GM12878 (cell line): Measurements from ENCODE around the gene EZH2. TPM values are rescaled to one million over a fixed set of nuclear protein-coding genes. Genes with fewer than 3 reads are reported as not detected.

ENCODE experiments used
- ATAC-seq: fragments of 200-7000 bp; cut with Tn5 transposase; 3 replicates; pipeline ENCODE4 v1.9.1; 2020; ENCODE audit warnings: mild to moderate bottlenecking, moderate library complexity
- BruUV-seq: library from RNA; stranded (reverse); fragments of 400-500 nt; replicated peaks from 2 replicates; lab custom pipeline; 2021; lab: Mats Ljungman, UMichigan
- CTCF ChIA-PET: fragments of 300-600 bp; sonication (Branson Sonifier 250); formaldehyde crosslinking; extraction: SDS; loops from one replicate; lab custom pipeline; 2021; ENCODE audit warnings: inconsistent platforms; lab: Yijun Ruan, JAX
- POLR2A ChIA-PET: fragments of 350-600 bp; formaldehyde crosslinking; extraction: SDS; loops from one replicate; lab custom pipeline; 2021; ENCODE audit warnings: inconsistent platforms; lab: Charles Lee
- RAD21 ChIA-PET: fragments of 300-600 bp; sonication (Branson Sonifier 250); formaldehyde crosslinking; loops from one replicate; lab custom pipeline; 2023; ENCODE audit warnings: antibody characterized with exemption; ENCODE audit not compliant: unreplicated experiment; lab: Charles Lee
- SMC1A ChIA-PET: fragments of 300-600 bp; sonication (Branson Sonifier 250); formaldehyde crosslinking; loops from one replicate; lab custom pipeline; 2023; ENCODE audit not compliant: unreplicated experiment, uncharacterized antibody; lab: Charles Lee
- DNase-seq: peaks from one replicate; pipeline ENCODE4 v3.0.0-alpha.2; 2011; ENCODE audit warnings: low read depth, low spot score
- FAIRE-seq: peaks from 3 replicates; lab custom pipeline; 2011; peaks lifted over from hg19 to GRCh38; lab: Jason Lieb, UNC
- H2AFZ ChIP-seq: 2 replicates; pipeline ENCODE4 v1.6.0; 2011; ENCODE audit warnings: low read depth, low read length, control low read depth; ENCODE audit not compliant: control insufficient read depth
- H3K27ac ChIP-seq: 2 replicates; pipeline ENCODE4 v1.5.1; 2011; ENCODE audit warnings: control low read depth; ENCODE audit not compliant: control insufficient read depth, insufficient read depth
- H3K27me3 ChIP-seq, 2 experiments: replicated peaks in 1 of 2; 2 replicates each; pipeline versions ENCODE4 v1.6.0 to v1.6.1; 2011; ENCODE audit warnings: low read length in 1 of 2; ENCODE audit not compliant: control insufficient read depth in 2 of 2, insufficient read depth in 2 of 2
- H3K36me3 ChIP-seq, 2 experiments: 2 replicates each; pipeline ENCODE4 v1.5.1; 2011; ENCODE audit warnings: low read length in 1 of 2; ENCODE audit not compliant: control insufficient read depth in 2 of 2, insufficient read depth in 2 of 2
- H3K4me1 ChIP-seq: 2 replicates; pipeline ENCODE4 v1.6.1; 2011; ENCODE audit warnings: mild to moderate bottlenecking, low read length, moderate library complexity, mixed read lengths; ENCODE audit not compliant: control insufficient read depth, insufficient read depth
- H3K4me2 ChIP-seq: 2 replicates; pipeline ENCODE4 v1.6.0; 2011; ENCODE audit warnings: control low read depth; ENCODE audit not compliant: control insufficient read depth, insufficient read depth
- H3K4me3 ChIP-seq: fragments of 200-600 bp; sonication (generic); 2 replicates; pipeline ENCODE4 v1.5.1; 2016
- H3K79me2 ChIP-seq: 2 replicates; pipeline ENCODE4 v1.6.0; 2011; ENCODE audit warnings: low read length; ENCODE audit not compliant: control insufficient read depth, insufficient read depth
- H3K9ac ChIP-seq: 2 replicates; pipeline ENCODE4 v1.8.0; 2011; ENCODE audit warnings: low read length, control low read depth, mixed read lengths; ENCODE audit not compliant: control insufficient read depth, insufficient read depth
- H3K9me3 ChIP-seq: replicated peaks from 3 replicates; pipeline ENCODE4 v1.5.1; 2011; ENCODE audit warnings: mild to moderate bottlenecking, low read length; ENCODE audit not compliant: control insufficient read depth, insufficient read depth
- H4K20me1 ChIP-seq: 2 replicates; pipeline ENCODE4 v1.6.0; 2011; ENCODE audit not compliant: control insufficient read depth, insufficient read depth
- BRCA1 ChIP-seq: IDR thresholded peaks from 2 replicates; pipeline ENCODE4 v1.6.1; 2011; ENCODE audit warnings: low read depth, low read length, improper control_type of control experiment
- HDAC6 ChIP-seq: fragments of 200-600 bp; sonication (generic); IDR thresholded peaks from one replicate; pipeline ENCODE4 v1.8.0; 2017; ENCODE audit warnings: antibody characterized with exemption; ENCODE audit not compliant: unreplicated experiment
- RAD21 ChIP-seq: IDR thresholded peaks from 2 replicates; pipeline ENCODE4 v1.6.1; 2011; ENCODE audit warnings: mild to moderate bottlenecking, low read depth, low read length, moderate library complexity; ENCODE audit not compliant: insufficient read depth
- SMAD5 ChIP-seq: IDR thresholded peaks from 2 replicates; pipeline ENCODE4 v1.6.1; 2016; ENCODE audit warnings: antibody characterized with exemption, low read depth
- WGBS: methylation state at CpG from one replicate; pipeline ENCODE4 v1.1.6; 2016; ENCODE audit warnings: low lambda C conversion rate; ENCODE audit not compliant: insufficient replicate concordance, insufficient coverage; ENCODE audit errors: missing lambda C conversion rate; 5-methylcytosine and 5-hydroxymethylcytosine counted together
- in situ Hi-C: fragments of 300-500 bp; cut with MboI; formaldehyde crosslinking; loops from 9 replicates; pipeline ENCODE4 v1.14.3; 2018; ENCODE audit warnings: mixed read lengths
- intact Hi-C: fragments of 100-400 bp; cut with micrococcal nuclease; formaldehyde crosslinking; loops from one replicate; pipeline ENCODE4 v1.14.2; 2022; ENCODE audit not compliant: unreplicated experiment
- polyA plus RNA-seq, 11 experiments: library from polyadenylated mRNA; depleted of rRNA in 4 of 11; unstranded in 6 of 11; stranded (reverse) in 5 of 11; fragments of >200 nt; fragmentation: Nextera tagmentation in 4 of 11; fragmentation: Illumina TruSeq in 1 of 11; extraction: Ambion mirVana in 4 of 11; extraction: Trizol in 1 of 11; gene quantifications; 1 replicate in 1 of 11; 2 replicates in 10 of 11; pipeline versions ENCODE4 v1.2.1 to v1.2.3, GENCODE V29; 2011 to 2016; ENCODE audit warnings: inconsistent platforms in 2 of 11, missing spikeins in 2 of 11, low read depth in 1 of 11
- total RNA-seq, 4 experiments: library from RNA; depleted of rRNA in 3 of 4; stranded (reverse); fragments of >200 nt in 3 of 4; fragmentation: Illumina TruSeq in 1 of 4; extraction: Trizol in 1 of 4; gene quantifications; 2 replicates each; pipeline versions ENCODE4 v1.2.1 to v1.2.3, GENCODE V29; 2013 to 2021
- TF ChIP-seq, protein P1 (sequence below): IDR thresholded peaks from 2 replicates; pipeline ENCODE4 v1.6.1; 2011; ENCODE audit warnings: mild to moderate bottlenecking, low read depth, low read length, moderate library complexity; ENCODE audit not compliant: insufficient replicate concordance
- TF ChIP-seq, protein P2 (sequence below): IDR thresholded peaks from 2 replicates; pipeline ENCODE4 v1.6.1; 2011; ENCODE audit warnings: borderline replicate concordance, low read depth, mild to moderate bottlenecking, moderate library complexity, mixed read lengths, low read length; ENCODE audit not compliant: insufficient read depth; ENCODE audit errors: extremely low read length
- TF ChIP-seq, protein P3 (sequence below): fragments of 450-650 bp; IDR thresholded peaks from 2 replicates; pipeline ENCODE4 v1.6.1; 2016; ENCODE audit warnings: mild to moderate bottlenecking
- TF ChIP-seq, protein P4 (sequence below): fragments of 450-650 bp; IDR thresholded peaks from 2 replicates; pipeline ENCODE4 v1.6.1; 2016; ENCODE audit warnings: mild to moderate bottlenecking, moderate library complexity, borderline replicate concordance

EZH2 gene
- total and polyA plus RNA-seq, 10 of the 15 experiments (the other 5 are each of a cell fraction or from before 2014, with no cell fraction given) = 19.4 to 69.6 (median 40.8) TPM

DNA sequence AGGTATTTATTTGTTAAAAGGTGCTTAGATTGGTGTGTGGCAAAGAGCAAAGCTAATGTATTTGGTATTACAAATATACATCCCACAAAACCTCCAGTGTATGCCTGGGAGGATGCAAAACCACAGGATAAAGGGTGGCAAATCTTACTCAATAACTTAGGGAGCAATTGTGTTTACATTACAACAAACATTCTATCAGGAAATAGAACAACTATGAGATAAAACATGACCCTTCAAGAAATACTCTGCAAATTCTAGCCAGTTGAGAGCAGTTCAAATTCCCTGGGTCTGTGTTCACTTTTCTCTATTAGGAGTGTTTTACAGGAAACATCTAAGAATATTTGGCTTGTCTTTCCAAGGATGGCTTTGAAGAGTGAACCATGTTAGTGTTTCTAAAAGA, 120.5 kb downstream of the EZH2 start (continued):
- TF ChIP-seq RAD21 = no peak
- TF ChIP-seq, protein P1, sequence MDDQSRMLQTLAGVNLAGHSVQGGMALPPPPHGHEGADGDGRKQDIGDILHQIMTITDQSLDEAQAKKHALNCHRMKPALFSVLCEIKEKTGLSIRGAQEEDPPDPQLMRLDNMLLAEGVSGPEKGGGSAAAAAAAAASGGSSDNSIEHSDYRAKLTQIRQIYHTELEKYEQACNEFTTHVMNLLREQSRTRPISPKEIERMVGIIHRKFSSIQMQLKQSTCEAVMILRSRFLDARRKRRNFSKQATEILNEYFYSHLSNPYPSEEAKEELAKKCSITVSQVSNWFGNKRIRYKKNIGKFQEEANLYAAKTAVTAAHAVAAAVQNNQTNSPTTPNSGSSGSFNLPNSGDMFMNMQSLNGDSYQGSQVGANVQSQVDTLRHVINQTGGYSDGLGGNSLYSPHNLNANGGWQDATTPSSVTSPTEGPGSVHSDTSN = no peak
- TF ChIP-seq, protein P2, sequence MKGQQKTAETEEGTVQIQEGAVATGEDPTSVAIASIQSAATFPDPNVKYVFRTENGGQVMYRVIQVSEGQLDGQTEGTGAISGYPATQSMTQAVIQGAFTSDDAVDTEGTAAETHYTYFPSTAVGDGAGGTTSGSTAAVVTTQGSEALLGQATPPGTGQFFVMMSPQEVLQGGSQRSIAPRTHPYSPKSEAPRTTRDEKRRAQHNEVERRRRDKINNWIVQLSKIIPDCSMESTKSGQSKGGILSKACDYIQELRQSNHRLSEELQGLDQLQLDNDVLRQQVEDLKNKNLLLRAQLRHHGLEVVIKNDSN = no peak
- TF ChIP-seq, protein P3, sequence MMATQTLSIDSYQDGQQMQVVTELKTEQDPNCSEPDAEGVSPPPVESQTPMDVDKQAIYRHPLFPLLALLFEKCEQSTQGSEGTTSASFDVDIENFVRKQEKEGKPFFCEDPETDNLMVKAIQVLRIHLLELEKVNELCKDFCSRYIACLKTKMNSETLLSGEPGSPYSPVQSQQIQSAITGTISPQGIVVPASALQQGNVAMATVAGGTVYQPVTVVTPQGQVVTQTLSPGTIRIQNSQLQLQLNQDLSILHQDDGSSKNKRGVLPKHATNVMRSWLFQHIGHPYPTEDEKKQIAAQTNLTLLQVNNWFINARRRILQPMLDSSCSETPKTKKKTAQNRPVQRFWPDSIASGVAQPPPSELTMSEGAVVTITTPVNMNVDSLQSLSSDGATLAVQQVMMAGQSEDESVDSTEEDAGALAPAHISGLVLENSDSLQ = no peak
- TF ChIP-seq BRCA1 = no peak
- no peak for TF ChIP-seq HDAC6

DNA sequence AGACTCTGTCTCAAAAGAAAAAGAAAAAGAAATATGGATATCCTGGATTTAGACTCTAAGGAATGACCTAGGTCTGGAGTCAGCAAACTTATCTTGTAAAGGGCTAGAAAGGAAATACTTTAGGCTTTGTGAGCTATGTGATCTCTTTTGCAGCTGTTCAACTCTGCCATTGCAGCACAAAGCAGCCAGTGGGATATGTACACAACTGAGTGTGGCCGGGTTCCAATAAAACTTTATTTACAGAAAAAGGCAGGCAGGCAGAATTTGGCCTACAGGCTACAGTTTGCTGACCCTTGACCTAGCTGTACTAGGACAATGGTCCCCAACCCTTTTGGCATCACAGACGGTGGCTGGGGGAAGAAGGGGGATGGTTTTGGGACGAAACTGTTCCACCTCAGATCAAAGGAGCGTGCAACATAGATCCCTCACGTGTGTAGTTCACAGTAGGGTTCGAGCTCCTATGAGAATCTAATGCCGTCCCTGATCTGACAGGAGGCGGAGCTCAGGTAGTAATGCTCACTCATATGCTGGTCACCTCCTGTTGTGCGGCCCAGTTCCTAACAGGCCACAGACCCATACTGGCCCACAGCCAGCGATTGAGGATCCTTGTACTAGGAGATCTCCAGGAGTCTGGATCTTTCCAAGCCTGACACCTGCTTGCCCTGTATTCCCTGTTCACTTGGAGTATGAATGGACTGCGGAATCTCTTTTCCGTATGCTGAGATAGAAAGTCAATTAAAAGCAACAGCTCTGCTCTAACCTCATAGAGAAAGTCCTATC, 122.4 kb downstream of the EZH2 start:
- Histone ChIP-seq H2AFZ (no peak overlapping the region), H3K9ac (no peak overlapping the region), H3K79me2 (no peaks in the 10 kb centered on the region), H3K27me3 (no peaks in the 10 kb centered on the region), H3K36me3 (peaks cover 6 to 27% of the 10 kb centered on the region in 2 experiments), H4K20me1 (no peaks in the 10 kb centered on the region), H3K4me2 (no peak overlapping the region), H3K9me3 (no peaks in the 10 kb centered on the region), H3K4me3 (no peak overlapping the region), H3K27ac (no peak overlapping the region), H3K4me1 (no peaks in the 10 kb centered on the region)
- ChIA-PET RAD21 (no interaction called here), POLR2A (interaction anchor here (1.7 kb wide), 1 partner anchor 59 kb away, joined by 3 read pairs; no protein-coding TSS in a partner anchor), CTCF (interaction anchor here (0.8 kb wide), 1 partner anchor 201 kb away, joined by 3 read pairs; no protein-coding TSS in a partner anchor), SMC1A (no interaction called here)
- WGBS = 97% methylated on average over 12 of the region's 12 CpGs
- intact Hi-C loops = no loop called here
- no peak for DNase-seq
- in situ Hi-C loops = no loop called here
- no TSS peak for BruUV-seq
- TF ChIP-seq SMAD5 = no peak
- TF ChIP-seq, protein P4, sequence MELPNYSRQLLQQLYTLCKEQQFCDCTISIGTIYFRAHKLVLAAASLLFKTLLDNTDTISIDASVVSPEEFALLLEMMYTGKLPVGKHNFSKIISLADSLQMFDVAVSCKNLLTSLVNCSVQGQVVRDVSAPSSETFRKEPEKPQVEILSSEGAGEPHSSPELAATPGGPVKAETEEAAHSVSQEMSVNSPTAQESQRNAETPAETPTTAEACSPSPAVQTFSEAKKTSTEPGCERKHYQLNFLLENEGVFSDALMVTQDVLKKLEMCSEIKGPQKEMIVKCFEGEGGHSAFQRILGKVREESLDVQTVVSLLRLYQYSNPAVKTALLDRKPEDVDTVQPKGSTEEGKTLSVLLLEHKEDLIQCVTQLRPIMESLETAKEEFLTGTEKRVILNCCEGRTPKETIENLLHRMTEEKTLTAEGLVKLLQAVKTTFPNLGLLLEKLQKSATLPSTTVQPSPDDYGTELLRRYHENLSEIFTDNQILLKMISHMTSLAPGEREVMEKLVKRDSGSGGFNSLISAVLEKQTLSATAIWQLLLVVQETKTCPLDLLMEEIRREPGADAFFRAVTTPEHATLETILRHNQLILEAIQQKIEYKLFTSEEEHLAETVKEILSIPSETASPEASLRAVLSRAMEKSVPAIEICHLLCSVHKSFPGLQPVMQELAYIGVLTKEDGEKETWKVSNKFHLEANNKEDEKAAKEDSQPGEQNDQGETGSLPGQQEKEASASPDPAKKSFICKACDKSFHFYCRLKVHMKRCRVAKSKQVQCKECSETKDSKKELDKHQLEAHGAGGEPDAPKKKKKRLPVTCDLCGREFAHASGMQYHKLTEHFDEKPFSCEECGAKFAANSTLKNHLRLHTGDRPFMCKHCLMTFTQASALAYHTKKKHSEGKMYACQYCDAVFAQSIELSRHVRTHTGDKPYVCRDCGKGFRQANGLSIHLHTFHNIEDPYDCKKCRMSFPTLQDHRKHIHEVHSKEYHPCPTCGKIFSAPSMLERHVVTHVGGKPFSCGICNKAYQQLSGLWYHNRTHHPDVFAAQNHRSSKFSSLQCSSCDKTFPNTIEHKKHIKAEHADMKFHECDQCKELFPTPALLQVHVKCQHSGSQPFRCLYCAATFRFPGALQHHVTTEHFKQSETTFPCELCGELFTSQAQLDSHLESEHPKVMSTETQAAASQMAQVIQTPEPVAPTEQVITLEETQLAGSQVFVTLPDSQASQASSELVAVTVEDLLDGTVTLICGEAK = 0 out of 2 replicates have a peak, but pooled peaks have one; percentile 21
- no peak for FAIRE-seq
- no peak for ATAC-seq
